ENCODE measurements around the gene FGFBP1. TPM values are rescaled to one million over a fixed set of nuclear protein-coding genes. Genes with fewer than 3 reads are reported as not detected.

FGFBP1 gene
- total and polyA plus RNA-seq, 9 of the 15 experiments (the other 6 are each of a cell fraction or from before 2014, with no cell fraction given) = not detected

DNA sequence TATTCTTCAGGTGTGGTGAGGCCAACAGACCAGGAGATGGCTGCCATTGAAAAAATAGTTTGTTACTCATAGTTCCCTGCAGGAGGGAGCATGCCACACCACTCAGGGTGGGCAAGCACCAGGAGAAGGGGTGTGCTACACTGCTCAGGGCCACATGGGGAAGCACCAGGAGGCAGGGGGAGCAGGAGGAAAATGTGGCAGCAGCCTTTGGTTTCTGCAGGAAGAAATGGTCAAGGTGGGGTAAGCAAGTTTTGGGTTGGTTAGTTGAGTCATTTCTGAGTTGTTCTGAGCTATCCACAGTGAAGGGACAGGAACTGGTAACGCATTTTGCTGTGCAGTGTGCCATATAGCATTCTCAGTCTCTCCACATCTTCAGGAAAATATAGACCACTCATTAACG, 23.8 kb downstream of the FGFBP1 start:
- H3K9me3 ChIP-seq (replicated peaks; ENCODE audit: control insufficient read depth, insufficient read depth, low read depth, low read length) = no peaks in the 10 kb centered on the region
- H3K4me1 ChIP-seq (replicated peaks in 1 of 2; ENCODE audit: control insufficient read depth in 2 of 2, insufficient read depth in 2 of 2, low read length in 2 of 2) = no peaks in the 10 kb centered on the region
- no peaks in the 10 kb centered on the region for H3K9me1 ChIP-seq (ENCODE audit: control insufficient read depth, insufficient read depth, low read length)
- H3K79me2 ChIP-seq (ENCODE audit: control insufficient read depth, insufficient read depth, low read length) = no peaks in the 10 kb centered on the region
- H3K27me3 ChIP-seq (ENCODE audit: control insufficient read depth in 2 of 2, insufficient read depth in 2 of 2, low read length in 2 of 2) = peaks cover 0 to 8% of the 10 kb centered on the region in 2 experiments; a peak in 1 of 5 replicates
- in situ Hi-C loops (cut with MboI) (no loop called here), intact Hi-C loops (cut with micrococcal nuclease) (no loop called here)
- no TSS peak for BruUV-seq (replicated peaks)
- no peak overlapping the region for H3K4me3 ChIP-seq
- H3K9ac ChIP-seq (ENCODE audit: insufficient read depth in 1 of 2, low read depth in 2 of 2, low read length in 2 of 2) = no peak overlapping the region
- FAIRE-seq (no peak), DNase-seq (ENCODE audit: extremely low read depth in 1 of 4, low spot score in 3 of 4) (no peak), ATAC-seq (no peak)
- TF ChIP-seq, protein P1, sequence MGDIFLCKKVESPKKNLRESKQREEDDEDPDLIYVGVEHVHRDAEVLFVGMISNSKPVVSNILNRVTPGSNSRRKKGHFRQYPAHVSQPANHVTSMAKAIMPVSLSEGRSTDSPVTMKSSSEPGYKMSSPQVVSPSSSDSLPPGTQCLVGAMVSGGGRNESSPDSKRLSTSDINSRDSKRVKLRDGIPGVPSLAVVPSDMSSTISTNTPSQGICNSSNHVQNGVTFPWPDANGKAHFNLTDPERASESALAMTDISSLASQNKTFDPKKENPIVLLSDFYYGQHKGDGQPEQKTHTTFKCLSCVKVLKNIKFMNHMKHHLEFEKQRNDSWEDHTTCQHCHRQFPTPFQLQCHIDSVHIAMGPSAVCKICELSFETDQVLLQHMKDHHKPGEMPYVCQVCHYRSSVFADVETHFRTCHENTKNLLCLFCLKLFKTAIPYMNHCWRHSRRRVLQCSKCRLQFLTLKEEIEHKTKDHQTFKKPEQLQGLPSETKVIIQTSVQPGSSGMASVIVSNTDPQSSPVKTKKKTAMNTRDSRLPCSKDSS (IDR thresholded peaks at IDR 0.05; ENCODE audit: low read depth, partially characterized antibody) = no peak
- no peak for TF ChIP-seq CCNT2 (IDR thresholded peaks at IDR 0.05; ENCODE audit: borderline replicate concordance, extremely low read depth, insufficient read length, low read depth, low read length)
- TF ChIP-seq, protein P2, sequence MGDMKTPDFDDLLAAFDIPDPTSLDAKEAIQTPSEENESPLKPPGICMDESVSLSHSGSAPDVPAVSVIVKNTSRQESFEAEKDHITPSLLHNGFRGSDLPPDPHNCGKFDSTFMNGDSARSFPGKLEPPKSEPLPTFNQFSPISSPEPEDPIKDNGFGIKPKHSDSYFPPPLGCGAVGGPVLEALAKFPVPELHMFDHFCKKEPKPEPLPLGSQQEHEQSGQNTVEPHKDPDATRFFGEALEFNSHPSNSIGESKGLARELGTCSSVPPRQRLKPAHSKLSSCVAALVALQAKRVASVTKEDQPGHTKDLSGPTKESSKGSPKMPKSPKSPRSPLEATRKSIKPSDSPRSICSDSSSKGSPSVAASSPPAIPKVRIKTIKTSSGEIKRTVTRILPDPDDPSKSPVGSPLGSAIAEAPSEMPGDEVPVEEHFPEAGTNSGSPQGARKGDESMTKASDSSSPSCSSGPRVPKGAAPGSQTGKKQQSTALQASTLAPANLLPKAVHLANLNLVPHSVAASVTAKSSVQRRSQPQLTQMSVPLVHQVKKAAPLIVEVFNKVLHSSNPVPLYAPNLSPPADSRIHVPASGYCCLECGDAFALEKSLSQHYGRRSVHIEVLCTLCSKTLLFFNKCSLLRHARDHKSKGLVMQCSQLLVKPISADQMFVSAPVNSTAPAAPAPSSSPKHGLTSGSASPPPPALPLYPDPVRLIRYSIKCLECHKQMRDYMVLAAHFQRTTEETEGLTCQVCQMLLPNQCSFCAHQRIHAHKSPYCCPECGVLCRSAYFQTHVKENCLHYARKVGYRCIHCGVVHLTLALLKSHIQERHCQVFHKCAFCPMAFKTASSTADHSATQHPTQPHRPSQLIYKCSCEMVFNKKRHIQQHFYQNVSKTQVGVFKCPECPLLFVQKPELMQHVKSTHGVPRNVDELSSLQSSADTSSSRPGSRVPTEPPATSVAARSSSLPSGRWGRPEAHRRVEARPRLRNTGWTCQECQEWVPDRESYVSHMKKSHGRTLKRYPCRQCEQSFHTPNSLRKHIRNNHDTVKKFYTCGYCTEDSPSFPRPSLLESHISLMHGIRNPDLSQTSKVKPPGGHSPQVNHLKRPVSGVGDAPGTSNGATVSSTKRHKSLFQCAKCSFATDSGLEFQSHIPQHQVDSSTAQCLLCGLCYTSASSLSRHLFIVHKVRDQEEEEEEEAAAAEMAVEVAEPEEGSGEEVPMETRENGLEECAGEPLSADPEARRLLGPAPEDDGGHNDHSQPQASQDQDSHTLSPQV (IDR thresholded peaks at IDR 0.05) = no peak
- TF ChIP-seq, protein P3, sequence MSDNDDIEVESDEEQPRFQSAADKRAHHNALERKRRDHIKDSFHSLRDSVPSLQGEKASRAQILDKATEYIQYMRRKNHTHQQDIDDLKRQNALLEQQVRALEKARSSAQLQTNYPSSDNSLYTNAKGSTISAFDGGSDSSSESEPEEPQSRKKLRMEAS (CRISPR knock-in tag; IDR thresholded peaks at IDR 0.05) = no peak
- ChIA-PET CTCF (ENCODE audit: low intra/inter-chr PET ratio) (no interaction called here), POLR2A (no interaction called here)
- no peak overlapping the region for H3K27ac ChIP-seq (ENCODE audit: extremely low read depth, low read depth, low read length)
- 6% methylated on average over 2 of the region's 2 CpGs for WGBS (ENCODE audit: insufficient coverage, low coverage, missing lambda C conversion rate)
- H2AFZ ChIP-seq (ENCODE audit: low read depth, low read length) = no peak overlapping the region
- no peak overlapping the region for H3K4me2 ChIP-seq (ENCODE audit: insufficient read depth, low read length)
- no peaks in the 10 kb centered on the region for H4K20me1 ChIP-seq (replicated peaks; ENCODE audit: control insufficient read depth, insufficient read depth, low read length)
- H3K36me3 ChIP-seq (ENCODE audit: control insufficient read depth, insufficient read depth, low read length) = no peaks in the 10 kb centered on the region
